HG02623 (cell line): ENCODE results near the gene HYAL3.

ENCODE experiments used
- ATAC-seq: cut with Tn5 transposase; IDR thresholded peaks from one replicate; pipeline ENCODE4 v1.9.1; 2021; ENCODE audit warnings: moderate library complexity; ENCODE audit not compliant: unreplicated experiment

Gene HYAL3

DNA sequence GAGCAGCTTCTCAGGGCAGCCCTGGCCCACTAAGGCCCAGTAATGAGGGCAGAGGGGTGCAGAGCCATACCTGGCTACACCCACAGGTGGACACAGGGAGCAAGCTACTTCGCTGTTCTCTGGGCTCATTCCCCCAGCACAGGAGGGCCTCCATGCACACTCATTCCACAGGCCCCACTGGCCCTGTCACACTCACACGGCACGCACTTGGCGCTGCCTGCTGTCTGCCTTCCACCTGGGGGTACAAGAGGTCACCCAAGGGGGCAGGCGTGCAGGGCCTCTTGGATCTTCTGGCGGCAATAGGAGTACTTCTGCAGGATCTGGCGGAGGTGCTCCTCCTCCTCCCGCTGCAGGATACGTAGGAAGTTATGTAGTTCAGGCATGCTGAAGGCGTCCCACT is 31.1 kb upstream of the HYAL3 start:
- no peak for ATAC-seq

DNA sequence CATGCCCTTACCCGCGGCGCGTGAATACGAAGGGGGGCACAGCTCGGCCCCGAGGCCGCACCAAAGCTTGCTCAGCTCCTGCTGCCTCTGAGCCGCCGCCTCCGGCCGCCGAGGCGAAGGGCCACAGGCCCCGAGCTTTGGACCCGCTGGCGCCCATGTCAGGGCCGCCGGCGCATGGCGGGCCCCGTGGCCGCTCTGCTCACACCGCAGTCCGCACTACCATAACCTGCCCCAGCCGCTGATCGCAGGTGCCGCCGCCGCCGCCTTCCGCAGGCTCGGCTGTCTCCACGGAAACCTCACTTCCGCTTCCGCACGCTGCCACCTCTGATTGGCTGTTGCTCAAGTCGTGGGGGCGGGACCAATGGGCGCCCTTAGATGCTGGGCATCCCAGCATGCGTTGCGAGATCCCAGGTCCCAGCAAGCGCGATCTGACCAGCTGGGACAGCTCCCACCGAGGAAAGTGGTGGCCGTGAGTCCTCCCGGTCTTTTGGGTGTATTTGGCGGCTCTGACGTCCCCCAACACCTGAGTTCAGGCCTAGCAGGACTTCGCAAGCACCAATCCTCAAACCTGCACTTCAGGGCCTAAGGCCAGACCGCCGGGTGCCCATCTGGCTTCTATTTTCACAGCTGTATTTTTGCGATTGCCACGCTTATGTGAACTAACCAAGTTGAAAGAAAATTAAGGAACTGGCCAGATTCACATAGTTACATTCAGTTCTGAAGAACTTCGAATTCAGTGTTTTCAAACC is 28.9 kb upstream of the HYAL3 start, which contains the start of gene TUSC2:
Gene TUSC2, minus strand, starts transcription at position 281 of the 749 bp plus-strand sequence. Its CDS starts 124 bp downstream, at position 157.
- peak; percentile 89 for ATAC-seq

DNA sequence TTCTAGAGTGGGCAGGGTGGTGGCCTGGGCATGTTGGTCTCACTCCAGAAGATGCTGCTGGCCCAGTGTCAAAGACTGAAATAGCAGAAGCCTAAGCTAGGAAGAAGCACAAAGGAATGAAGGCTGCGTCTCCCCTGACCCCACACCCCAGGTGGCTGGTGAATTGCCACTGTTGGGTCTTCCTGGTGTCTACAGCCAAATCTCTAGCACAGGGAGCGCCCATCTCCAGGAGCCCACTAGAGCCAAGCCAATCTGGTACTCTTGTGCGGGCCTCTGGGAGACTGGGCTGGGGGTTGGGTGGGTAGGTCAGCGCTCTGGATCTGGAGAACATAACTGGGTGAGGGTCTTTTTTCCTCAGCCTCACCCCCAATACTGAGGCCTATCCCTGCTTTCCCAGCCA is 27.9 kb upstream of the HYAL3 start:
- ATAC-seq: no peak

DNA sequence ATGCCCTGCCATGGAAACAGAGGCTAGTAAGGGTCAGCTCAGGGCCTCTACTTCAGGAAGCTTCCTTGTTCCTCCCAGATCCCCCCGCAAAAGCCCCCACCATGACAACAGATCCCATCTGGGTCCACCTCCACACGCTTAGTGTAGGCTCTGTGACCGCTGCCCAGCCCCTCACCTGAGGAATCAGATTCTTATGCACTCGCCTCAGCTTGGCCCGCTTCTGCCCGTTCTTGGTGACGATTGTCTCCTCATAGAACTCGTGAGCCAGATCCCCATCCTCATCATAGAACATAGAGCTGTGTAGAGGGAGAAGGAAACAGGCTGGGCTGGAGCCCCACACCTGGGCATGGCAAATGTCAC is 27.0 kb upstream of the HYAL3 start:
- ATAC-seq: no peak

DNA sequence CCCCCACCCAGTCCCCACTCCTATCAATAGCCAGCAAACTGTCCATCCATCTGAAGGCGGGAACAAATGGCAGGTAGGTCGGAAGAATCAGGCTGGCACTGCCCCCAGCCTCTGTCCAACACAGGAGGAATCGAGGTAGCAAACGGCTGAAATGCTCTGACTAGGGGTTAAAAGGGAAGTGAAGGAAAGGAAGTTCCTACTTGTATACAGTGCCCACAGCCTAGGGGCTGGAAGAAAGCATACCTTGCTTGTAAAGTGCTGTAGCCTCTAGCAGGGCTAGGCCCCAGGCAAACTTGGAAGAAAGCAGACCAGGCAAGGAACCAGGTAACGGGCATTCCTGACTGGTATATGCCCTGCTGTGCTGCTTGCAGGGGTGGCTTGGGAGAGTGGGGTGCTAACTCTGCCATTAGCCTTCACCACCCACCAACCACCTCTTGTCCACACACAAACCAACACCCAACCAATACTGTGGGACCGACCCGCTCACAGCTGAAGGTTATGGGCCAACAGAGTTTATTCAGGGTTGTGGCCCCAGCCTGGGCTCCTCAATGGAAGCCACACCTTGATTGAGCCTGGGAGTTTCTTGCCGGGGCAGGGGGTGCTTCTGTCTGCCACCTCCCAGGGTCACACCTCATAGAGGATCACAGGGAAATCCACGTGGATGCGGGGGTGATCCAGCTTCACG is 26.4 kb upstream of the HYAL3 start:
- no peak for ATAC-seq

DNA sequence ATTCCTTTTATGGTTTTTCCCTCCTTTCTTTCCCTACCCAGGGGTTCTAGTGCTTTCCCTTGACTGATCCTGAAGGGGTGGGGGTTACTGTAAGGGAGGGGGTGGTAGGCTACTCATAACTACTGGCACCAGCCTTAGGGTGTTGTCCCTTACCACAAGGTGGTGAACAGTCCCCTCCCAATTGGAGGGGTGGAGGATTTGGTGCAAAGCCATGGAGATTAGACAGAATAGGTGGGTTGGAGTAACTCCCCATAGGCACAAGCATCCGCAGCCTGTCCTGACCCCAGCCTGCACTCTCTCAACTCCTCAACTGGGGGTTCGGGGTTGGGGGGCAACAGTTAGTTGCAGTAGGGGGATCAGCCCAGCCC is 25.9 kb upstream of the HYAL3 start:
- ATAC-seq: no peak

DNA sequence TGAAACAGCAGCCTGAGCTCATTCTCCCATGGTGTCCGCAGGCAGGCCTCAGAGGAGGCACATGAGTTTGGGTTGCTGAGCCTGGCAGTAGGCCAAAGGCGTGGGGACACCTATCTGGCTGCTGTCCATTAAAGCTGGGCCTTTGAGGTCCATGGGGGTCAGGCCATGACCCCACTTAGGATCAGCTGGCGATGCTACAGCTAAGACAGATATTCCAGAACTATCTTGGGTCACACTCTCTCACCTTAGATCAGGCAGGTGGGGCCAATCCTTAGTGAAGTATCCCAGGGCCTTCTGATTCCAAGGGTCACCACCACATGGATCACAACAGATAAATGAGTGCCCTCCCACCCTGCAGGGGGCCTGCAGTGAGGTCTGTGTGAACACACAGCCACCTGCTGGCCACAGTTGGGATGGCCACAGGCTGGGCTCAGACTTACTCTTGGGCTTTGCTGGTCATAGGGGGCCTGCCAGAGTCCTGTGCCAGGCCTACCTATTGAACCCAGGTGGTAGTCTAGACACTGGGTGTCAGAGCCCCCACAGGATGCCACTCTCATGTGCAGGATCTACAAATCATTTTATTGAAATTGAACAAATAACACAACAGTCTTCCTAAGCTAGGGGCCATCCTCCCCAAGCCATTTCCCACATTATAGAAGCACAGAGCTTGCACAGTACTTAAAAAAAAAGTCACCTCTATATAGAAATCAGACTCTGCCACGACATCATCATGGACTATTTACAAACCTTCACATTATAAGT is 25.3 kb upstream of the HYAL3 start:
- ATAC-seq: no peak

DNA sequence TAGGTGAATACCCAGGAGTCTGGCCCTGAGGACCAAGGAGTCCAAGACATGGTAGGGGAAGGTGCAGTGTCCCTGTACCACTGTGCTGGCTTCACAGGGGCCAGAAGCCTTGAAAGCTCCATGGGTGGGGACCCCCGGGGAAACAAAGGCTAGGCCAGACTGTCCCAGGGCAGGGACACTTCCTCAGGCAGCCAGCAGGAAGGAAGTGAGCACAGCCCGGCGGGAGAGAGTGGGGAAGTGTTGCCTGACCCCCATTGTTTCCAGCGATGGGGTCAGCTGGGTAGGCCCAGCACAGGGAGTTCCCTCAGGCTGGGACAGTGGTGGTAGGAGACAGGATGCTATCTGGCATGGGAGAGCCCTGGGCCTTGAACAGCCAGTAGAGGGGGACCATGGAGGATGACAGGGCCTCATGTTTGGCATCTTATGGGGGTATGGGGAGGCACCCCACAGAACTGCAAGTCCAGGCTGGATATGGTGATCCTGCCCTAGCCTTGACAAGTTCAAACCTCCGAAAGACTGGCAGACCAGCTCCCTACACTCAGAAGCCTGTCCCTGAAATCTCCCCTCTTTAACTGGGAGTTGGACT is 24.5 kb upstream of the HYAL3 start:
- no peak for ATAC-seq

DNA sequence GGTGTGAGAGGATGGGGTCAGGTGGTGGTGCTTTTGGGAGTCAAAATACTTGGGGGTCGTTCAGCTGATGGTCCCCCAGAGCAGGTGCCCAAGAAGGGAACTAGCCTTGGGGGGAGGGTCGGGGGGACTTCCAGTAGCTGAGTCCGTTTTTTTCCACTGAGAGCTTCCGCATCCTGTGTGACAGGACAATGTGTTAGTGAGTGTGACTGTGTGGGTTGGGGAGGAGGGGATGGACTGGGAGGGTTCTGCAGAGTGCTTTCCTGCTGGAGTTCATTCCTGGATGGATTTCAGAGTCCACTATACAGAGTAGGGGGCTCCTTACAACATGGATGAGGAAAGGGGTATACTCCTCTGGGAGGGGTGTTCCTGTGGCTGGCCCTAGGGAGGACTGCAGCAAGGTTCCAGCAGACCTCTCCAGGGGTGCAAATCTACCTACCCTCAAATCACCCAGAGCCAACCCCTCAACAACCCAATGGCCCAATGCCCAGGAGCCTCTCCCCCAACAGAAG is 23.9 kb upstream of the HYAL3 start:
- no peak for ATAC-seq

DNA sequence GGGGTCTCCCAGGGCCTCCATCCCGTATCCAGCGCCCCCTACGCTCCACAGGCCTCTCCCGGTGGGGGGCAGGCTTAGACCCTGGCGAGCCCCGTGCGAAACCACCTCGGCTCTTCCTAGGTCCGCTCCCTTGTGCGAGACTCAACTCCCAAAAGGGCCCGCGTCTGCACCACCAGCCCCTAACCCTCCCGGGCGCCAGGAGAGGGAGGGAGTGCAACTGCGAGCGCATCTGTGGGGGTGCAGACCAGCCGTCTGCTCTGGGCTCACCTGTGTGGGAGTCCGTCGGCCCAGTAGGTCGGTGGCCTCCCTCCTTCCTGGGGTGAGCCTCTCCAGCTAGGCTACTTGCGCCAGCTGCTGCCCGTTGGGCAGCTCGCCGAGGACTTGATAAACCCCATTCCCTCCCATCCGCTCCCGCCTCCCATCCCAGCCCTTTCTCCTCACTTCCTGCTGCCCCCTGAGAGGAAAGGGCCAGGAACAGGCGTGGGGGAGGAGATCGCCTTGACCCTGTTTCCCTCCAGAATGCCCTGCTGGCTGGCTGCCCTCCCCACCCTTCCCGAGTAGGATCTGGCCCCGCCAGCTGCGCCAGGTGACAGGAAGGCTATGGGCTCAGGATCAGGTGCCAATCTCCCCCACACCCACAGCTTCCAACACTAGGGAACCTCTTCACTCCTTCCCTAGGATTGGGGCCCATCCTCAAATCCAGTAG is 23.3 kb upstream of the HYAL3 start, which contains the start of gene HYAL2:
Gene HYAL2, minus strand, starts transcription at position 360 of the 706 bp plus-strand sequence. CDS start 2,256 bp downstream, outside the sequence.
- no peak for ATAC-seq

DNA sequence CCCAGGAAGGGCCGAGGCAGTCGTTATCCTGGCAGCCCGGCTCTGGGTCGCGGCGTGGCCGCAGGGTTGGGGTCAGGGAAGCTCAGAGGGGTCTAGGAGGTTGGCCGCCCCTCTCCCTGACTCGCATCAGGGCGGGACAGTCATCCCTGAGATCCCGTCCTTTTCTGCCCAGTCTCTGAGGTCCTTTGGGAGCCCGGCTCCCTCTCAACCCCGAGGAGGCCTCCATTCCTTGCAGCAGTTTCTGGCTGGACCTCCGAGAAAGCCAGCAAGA is 22.8 kb upstream of the HYAL3 start:
- ATAC-seq: no peak

DNA sequence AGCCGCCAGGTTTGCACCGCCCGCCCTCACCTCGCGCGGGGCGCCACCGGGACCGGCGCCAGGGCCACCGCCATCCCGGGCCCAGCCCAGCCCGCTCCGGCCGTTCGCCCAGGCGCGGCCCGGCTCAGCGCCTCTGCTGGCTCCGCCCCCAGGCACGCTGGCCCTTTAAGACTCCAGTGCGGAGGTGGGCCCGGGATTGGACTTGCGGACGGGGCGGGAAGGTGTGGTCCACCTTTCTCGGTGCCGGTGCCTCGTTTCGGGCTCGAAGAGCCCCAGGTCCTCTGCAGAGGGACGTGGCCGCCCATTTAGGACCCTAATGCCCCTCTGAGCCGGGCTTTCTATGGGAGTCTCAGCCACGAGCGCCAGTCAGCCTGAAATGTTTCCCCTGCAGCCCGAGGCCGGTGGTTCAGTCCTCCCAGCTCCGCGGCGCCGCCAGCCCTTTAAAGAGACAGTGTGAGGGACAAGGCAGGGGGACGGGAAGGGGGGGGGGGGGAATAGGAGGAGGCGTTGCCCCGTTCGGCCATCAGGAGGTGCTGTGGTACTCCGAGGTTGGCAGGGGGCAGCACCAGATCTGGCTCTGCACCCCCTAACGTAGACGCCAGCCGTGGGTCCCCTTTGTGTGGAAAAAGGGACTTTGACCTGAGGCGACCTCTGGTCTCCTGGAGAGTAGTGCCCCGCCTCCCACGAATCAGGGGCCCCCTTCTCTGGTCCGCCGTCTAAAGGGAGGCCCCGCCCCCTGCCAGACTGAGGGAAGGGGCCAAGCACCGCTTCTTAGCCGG is 22.3 kb upstream of the HYAL3 start:
- peak; percentile 79 for ATAC-seq

DNA sequence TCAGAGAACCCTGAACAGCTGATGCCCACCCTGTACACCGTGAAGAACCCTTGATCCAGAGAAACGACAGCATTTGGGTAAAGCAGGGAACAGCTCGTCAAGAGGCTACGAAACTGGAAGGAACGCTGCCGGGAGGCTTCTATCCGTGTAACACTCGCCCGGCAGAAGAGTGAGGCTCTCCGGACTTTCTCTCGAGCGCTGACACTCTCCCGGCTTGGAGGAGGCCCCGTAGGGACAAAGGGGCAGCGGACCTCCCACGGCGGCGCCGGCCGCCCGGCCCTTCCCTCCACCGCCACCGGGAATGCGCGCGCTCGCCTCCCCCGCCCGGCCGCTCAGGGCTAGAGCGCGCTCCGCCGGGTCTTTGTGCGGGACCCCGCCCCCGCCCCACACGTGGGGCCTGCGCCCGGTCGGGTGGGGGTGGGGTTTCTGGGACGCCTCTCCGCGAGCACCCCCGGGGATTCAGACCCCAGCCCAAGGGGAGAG is 21.7 kb upstream of the HYAL3 start:
- ATAC-seq: peak; percentile 42

DNA sequence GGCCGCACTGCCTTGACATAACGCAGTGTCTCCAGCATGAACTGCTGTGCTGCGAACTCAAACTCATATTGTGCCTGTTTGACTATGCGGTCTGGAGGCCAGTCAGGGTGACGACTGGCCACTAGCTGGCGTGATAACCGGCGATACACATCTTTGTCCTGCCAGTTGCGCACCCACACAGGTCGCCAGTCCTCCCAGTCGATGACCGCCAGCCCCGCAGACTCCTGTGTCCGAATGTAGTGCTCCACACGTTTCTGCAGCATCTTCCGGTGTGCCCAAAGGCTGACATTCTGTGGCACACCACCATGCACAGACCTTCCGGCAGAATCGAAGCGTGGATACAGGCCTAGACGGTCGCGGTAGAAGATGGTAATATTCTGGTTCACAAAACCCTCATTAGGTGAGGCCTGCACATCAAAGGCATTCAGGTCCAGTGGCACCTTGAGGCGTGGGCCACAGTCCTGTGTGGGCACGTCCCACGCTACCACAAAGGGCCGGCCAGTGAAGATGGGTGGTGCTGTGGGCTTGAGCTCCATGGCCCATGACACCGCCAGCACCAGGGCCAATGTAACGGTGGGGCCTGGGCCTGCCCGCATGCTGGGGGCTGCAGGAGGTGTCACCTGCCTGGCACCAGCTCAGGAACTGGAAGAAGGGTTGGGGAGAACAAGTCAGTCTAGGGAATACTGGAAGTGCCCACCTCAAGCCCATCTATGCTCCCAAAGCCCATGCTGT is 20.9 kb upstream of the HYAL3 start:
- ATAC-seq: no peak

DNA sequence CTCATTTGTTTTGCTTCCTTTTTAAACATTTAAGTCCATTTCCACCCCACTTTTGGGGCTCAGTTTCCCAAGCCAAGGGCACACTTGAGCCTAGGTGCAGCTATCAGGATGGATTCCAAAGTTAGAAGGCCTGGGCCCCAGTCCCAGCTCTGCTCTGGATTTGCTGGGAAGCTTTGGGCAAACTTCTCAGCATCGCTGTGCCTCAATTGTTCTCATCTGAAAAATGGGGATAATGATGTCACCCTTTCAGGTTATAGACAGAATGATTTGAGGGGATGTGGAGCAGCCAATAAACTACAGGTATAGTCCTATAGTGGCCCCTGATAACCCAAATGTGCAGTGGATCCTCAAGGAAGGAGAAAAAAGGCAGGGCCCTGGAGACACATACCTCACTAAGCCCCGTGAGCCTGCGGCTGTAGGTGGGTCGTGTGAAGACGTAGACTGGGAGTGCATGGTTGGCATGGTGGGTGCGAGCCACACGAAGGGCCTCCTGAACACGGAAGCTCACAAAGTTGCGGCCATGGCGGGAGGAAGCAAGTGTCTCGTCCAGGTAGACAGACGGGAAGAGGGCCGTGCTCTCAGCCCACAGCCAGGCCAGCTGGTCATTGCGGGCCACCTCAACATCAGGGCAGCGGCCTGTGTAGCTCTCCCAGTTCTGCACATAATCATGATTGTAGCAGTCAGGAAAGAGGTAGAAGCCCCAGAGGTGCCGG is 20.1 kb upstream of the HYAL3 start:
- no peak for ATAC-seq

DNA sequence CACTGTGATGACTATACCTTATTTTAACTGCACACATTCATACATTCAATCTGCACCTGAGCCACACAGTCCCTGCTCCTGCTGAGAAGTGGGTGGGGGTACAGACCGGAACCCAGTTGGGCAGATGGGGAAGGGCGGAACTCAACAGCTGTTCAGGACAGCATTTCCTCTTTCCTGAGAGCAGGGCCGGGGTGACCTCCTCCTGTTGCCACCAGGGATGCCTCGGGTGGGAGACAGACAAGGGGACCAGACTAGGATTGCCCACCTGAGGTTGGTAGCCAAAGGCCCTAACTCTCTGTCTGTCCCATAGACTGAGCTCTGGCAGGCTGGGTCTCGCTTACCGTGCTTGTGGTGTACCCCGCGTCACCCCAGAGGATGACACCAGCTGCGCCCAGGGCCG is 19.4 kb upstream of the HYAL3 start:
- ATAC-seq: no peak

DNA sequence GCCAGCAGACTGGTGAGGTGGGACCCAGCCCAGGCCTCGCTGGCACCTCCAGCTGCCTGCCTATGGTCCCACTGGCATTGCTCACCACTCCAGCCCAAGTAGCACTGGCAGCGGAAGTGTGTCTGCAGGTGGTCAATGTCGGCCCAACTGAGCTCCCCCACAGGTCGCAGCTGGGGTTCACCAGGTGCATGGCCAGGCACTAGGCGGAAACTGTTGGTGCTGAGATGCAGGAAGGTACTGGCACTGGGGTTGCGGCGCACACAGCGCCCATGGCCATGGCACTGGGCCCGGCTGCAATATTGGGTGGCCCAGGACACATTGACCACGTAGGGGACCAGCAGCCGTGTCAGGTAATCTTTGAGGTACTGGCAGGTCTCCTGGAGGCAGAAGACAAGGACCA is 19.0 kb upstream of the HYAL3 start:
- ATAC-seq: no peak

DNA sequence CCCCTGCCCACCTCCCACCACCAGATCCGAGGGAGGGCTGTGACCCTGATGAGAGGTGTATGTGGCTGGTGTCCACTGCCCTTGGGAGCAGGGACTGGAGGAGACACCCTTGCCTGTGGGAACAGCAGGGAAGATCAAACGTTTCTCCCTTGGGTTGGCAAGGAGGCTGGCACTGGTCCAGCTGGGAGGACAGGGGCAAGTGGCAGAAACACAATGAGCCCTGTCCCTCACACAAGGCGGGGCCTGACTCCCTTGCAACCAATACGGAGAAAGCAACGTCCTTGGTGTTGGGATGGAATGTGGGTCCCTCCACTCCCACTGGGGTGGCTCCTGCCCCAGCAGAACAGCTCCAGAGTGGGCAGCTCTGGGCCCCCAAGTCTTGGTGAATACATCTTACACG is 18.1 kb upstream of the HYAL3 start:
- ATAC-seq: no peak
